GM19455 (cell line): Measurements from ENCODE around the gene ELOB.

Source experiments
- ATAC-seq: cut with Tn5 transposase; IDR thresholded peaks from one replicate; pipeline ENCODE4 v1.9.1; 2021; ENCODE audit not compliant: unreplicated experiment

Gene ELOB

GRCh38 chr16:2811703-2812471 lies 34.8 kb upstream of the ELOB start:
- ATAC-seq, result no peak

- no peak for ATAC-seq
Measured at GRCh38 chr16:2810651-2811050, 33.6 kb upstream of the ELOB start.

DNA sequence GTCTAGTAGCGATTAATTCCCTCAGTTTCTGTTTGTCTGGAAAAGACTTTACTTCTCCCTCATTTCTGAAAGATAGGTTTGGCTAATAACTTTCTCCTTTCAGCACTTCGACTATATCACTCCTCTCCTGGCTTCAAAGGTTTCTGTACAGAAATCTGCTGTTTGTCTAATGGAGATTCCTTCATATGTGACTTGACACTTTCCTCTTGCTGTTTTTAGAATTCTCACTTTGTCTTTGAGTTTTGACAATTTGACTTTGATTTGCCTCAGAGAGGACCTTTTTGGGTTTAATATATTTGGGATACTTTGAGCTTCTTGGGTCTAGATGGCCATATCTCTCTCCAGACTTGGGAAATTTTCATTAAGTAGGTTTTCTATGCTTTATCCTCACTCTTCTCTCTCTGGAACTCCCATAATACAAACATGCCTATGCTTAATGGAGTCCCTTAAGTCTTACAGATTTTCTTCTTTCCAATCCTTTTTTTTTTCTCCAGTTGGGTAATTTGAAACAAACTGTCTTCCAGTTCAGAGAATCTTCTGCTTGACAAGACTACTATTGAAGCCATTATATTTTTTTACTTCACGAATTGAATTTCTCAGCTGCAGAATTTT lies 32.2 kb upstream of the ELOB start:
- ATAC-seq, result no peak

DNA sequence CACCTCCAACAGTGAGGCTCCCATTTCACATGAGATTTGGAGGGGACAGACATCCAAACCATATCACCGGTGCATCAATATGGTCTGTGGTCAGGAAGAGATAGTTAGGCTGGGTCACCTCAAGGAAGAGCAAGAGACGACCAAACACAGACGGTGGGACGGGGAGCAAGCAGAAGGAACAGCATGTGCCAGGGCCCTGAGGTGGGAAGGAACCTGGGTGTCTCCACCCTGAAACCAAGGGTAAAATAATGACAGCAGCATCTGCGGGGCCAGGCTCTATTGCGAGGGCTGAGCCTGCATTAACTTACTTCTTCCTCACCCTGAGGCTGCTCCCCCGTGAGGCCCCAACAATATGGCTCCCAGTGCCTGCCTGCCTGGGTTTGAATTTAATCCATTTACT lies 31.1 kb upstream of the ELOB start:
- ATAC-seq, result no peak

GRCh38 chr16:2806286-2806685 lies 29.2 kb upstream of the ELOB start:
- no peak for ATAC-seq

- no peak for ATAC-seq
Measured at GRCh38 chr16:2804728-2805127, 27.6 kb upstream of the ELOB start.

GRCh38 chr16:2803545-2804195 lies 26.6 kb upstream of the ELOB start:
- no peak for ATAC-seq

- ATAC-seq, result no peak
Measured at GRCh38 chr16:2799859-2800226, 22.8 kb upstream of the ELOB start.

DNA sequence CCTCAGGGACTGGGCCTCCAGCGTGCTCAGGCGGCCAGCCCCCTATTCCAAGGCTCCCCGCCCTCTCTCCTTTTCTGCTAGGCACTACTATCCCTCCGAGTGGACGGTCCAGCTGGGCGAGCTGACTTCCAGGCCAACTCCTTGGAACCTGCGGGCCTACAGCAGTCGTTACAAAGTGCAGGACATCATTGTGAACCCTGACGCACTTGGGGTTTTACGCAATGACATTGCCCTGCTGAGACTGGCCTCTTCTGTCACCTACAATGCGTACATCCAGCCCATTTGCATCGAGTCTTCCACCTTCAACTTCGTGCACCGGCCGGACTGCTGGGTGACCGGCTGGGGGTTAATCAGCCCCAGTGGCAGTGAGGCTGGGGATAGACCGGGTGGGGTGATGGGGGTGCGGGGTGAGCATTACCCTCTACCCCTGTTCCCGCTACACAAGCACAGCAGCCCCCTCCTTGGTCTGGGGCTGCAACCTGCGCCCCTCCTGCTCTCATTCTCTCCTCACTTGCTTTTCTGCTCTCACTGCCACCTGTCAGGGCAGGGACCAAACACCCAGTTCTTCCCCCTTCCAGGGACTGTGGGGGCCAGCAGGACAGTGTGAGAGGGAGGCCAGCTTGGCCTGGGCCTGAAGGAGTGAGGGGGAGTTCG lies 22.3 kb upstream of the ELOB start:
- ATAC-seq, result no peak

GRCh38 chr16:2798723-2799204 lies 21.7 kb upstream of the ELOB start:
- ATAC-seq, result no peak

DNA sequence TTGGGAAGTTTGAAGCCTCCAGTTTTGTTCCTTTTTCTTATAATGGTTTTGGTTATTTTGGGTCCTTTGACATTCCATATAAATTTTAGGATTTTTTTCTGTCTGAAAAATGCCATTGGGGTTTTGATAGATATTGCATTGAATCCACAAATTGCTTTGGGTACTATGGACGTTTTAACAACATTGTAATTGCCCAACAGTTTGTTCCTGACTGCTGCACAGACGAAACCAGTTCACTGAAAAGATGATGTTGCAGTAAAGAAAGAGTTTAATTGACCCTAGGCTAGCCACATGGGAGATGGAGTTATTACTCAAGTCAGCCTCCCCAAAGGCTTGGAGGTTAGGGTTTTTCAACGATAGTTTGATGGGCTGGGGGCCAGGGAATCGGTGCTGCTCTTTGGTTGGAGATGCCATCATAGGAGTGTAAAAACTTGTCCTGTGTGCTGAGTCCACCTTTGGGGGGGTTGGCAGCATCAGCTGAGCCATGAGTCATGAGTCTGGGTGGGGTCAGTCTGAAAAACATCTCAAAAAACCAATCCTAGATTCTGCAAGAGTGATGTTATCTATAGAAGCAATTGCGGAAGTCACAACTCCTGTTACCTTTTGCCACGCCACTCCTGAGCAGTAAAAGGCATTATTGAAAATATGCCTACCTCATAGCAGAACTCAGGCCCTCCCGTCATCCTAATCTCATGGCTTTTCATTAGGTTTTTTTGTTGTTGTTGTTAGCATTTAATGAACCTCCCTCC lies 18.5 kb upstream of the ELOB start:
- no peak for ATAC-seq

DNA sequence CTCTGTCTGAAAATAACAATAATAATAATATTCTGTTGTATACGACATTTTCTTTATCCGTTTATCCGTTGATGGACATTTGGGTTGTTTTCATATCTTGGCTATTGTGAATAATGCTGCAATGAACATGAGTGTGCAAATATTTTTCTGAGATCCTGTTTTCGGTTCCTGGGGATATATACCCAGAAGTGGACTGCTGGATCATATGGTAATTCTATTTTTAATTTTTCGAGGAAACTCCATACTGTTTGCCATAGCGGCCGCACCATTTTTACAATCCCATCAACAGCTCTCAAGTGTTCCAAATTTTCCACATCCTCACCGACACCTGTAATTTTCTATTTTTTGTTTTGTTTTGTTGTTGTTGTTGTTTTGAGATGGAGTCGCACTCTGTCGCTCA lies 15.9 kb upstream of the ELOB start:
- no peak for ATAC-seq

DNA sequence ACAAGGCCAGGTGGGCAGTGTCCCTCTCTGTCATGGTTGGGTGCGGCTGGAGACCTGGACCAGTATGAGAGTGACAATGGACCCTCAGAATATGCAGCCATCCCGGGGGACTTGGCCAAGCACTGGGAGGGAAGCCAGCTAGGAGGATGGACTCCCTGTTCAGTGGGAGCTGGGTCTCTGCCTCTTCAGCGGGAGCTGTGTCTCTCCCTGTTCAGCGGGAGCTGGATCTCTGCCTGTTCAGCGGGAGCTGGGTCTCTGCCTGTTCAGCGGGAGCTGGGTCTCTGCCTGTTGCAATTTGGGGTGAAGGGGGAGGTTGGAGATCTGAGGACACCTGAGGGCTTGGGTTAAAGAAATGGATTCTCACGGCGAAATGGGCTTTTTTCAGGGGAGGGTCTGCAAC lies 14.1 kb upstream of the ELOB start:
- no peak for ATAC-seq

GRCh38 chr16:2790631-2791030 lies 13.6 kb upstream of the ELOB start:
- no peak for ATAC-seq

- no peak for ATAC-seq
Measured at GRCh38 chr16:2787961-2788360, 10.9 kb upstream of the ELOB start.

DNA sequence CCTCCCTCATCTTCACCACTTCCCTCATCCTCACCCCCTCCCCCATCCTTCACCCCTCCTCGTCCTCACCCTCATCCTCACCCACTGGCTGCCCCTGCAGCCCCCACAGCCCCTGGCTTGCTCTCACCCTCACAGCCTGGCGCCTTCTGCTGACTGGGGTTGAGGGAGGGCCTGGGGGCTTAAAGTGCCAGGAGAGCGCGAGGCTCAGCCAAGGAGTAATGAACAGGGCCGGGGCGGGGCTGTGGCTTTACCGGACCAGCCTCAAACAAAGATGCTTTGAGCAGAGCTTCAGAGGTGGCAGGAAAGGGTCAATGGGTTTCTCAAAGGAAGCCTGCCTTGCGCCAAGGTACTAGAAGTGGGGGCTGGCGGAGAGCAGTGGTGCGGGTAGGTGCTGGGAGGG lies 10.3 kb upstream of the ELOB start, which contains the start of gene PRSS33:
Gene PRSS33 (minus strand): TSS at position 155 of the 400 bp plus-strand sequence. CDS start 1,013 bp downstream, outside the sequence.
- ATAC-seq, result no peak

- ATAC-seq, result no peak
Measured at GRCh38 chr16:2786826-2787151, 9.7 kb upstream of the ELOB start.

DNA sequence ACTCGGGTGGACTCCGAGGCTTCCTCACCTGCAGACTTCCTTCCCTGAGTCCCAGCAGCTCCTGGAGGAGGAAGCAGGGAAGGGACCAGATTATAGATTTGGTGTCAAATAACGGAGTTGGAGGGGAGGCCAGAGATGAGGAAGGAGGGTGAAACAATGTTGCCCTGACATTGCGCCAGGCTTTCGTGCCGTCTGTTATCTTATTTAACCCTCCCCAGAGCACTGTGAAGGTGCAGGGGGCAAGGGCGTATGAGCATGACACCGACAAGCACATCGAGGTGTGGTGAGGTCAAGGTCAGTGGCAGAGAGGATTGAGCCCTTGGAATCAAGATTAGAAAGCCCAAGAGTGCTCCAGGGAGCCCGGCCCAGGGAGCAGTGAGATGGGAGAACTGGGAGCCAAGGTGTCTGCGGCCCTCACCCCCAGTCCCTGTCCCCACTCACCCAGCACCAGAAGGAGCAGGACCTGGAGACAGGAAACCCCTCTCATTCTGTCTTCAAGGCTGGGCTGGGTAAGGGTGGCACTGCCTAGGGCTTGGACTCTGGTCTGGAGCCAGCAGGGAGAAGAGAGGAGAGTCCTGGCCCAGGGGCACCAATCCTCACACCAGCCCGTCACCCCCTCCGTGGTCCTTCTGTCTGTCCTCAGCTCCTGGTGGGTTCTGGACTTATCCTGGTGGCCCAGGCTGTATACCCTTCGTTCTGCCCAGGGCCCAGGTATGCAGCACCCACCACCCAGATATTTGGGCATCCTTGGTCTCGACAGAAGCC lies 9.2 kb upstream of the ELOB start:
- no peak for ATAC-seq

DNA sequence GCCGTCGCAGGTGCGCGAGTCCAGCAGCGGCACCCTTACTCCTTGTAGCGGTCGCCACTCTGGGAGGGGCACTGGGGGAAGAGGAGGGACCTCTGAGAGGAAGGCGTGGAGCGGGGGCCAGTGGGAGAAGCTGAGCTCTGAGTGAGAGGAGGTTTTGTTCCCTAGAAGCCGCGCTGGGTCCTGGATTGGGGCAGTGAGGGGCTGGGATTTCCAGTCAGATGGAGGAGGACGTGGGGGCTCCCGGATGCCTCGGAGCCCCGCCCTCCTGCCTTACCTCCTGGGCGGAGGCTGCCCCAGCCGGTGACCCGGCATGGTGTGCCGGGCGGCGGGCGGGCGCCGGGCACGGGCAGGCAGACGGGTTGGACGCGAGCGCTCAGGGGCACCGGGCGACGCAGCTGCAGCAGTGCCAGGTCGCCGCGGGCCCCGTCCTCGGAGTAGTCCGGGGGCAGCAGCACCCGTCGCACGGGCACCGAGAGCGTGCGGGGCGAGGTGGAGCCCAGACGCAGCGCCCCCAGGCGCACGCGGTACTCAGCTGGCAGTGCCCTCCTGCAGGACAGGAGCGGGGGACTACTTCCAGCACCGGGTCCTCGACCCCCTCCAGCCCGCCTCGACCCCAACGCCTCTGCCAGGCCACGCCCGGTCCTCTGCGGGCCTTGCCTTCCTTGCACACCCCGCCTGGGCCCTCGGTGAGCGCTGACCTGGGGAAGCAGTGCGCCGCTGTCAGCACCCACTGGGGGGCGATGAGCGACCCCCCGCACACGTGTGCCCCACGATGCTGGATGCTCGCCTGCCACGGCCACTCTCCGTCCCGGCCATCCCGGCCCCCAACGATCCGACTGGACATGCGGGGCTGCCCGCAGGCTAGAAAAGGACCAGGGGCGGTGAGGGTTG lies 8.3 kb upstream of the ELOB start:
- no peak for ATAC-seq
